Ishikawa (cell line): ENCODE measurements around the gene EXOC4.

Experiments
- CEBPB ChIP-seq: IDR thresholded peaks from 2 replicates; pipeline ENCODE4 v1.6.1; 2012
- CREB1 ChIP-seq: IDR thresholded peaks from 2 replicates; pipeline ENCODE4 v1.6.1; 2012; ENCODE audit warnings: low read depth
- EGR1 ChIP-seq: IDR thresholded peaks from 2 replicates; pipeline ENCODE4 v1.6.1; 2012
- EP300 ChIP-seq: IDR thresholded peaks from 2 replicates; pipeline ENCODE4 v1.6.1; 2012; ENCODE audit warnings: borderline replicate concordance
- FOXM1 ChIP-seq: IDR thresholded peaks from 2 replicates; pipeline ENCODE4 v1.6.1; 2012; ENCODE audit warnings: low read depth, borderline replicate concordance
- MAX ChIP-seq: IDR thresholded peaks from 2 replicates; pipeline ENCODE4 v1.6.1; 2012
- NFIC ChIP-seq: IDR thresholded peaks from 2 replicates; pipeline ENCODE4 v1.6.1; 2012
- RAD21 ChIP-seq: IDR thresholded peaks from 2 replicates; pipeline ENCODE4 v1.6.1; 2012; ENCODE audit warnings: low read depth
- REST ChIP-seq: IDR thresholded peaks from 2 replicates; pipeline ENCODE4 v1.6.1; 2012; ENCODE audit warnings: low read depth, mild to moderate bottlenecking
- TAF1 ChIP-seq: IDR thresholded peaks from 2 replicates; pipeline ENCODE4 v1.6.1; 2012; ENCODE audit warnings: low read depth, mild to moderate bottlenecking
- TCF12 ChIP-seq: IDR thresholded peaks from 2 replicates; pipeline ENCODE4 v1.6.1; 2012; ENCODE audit warnings: low read depth
- TEAD4 ChIP-seq: IDR thresholded peaks from 2 replicates; pipeline ENCODE4 v1.6.1; 2012
- USF1 ChIP-seq: IDR thresholded peaks from 2 replicates; pipeline ENCODE4 v1.6.1; 2012
- YY1 ChIP-seq: IDR thresholded peaks from 2 replicates; pipeline ENCODE4 v1.6.1; 2012; ENCODE audit warnings: low read depth
- ZBTB7A ChIP-seq: IDR thresholded peaks from 2 replicates; pipeline ENCODE4 v1.6.1; 2012; ENCODE audit warnings: low read depth

Gene EXOC4

DNA sequence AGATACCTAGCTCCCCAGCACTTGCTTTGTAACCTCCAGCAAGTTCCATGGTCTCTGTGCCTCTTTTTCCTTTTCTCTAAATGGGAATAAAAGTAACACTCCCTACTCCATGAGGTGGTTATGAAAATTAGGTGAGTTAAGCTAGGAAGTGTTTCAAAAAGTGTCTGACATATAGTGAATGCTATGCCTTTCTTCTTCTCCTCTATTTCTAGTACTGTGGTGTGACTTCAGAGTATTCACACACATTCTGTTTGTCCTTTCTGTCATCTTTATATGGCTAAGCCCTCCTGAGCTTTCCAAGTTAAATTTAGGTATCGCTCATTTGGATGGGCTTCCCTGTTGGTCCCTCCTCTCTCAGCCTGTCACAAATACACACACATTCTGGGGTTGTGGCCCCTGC, 229.7 kb downstream of the EXOC4 start:
- no peak for TF ChIP-seq YY1
- no peak for TF ChIP-seq REST
- no peak for TF ChIP-seq FOXM1
- TF ChIP-seq ZBTB7A = no peak
- no peak for TF ChIP-seq NFIC
- TF ChIP-seq MAX = no peak
- TF ChIP-seq EGR1 = no peak
- no peak for TF ChIP-seq RAD21
- no peak for TF ChIP-seq CREB1
- no peak for TF ChIP-seq USF1
- TF ChIP-seq TEAD4 = no peak
- no peak for TF ChIP-seq EP300
- no peak for TF ChIP-seq TAF1
- no peak for TF ChIP-seq TCF12
- TF ChIP-seq CEBPB = no peak

DNA sequence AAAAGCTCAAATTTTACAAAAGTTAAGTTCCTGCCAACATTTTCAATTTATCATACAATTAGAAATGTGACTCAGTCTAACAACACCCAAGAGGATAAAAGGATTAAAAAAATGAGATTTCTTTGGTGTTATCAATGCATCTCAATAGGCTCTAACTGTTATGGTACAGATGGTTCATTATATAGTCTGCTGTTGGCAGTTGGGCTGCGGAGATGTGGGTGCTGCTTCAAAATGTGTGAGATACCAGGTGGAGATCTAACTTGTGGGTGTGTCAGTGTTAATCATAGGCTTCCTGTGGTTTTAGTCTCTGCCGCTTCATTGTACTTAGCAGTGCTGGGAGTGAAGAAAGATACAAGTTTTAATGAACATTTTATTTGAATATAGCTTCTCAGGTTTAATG, 231.2 kb downstream of the EXOC4 start:
- TF ChIP-seq TAF1 (no peak), RAD21 (no peak), YY1 (no peak), CEBPB (no peak), TCF12 (no peak), USF1 (no peak), REST (no peak), CREB1 (no peak), TEAD4 (no peak), FOXM1 (no peak), NFIC (no peak), EP300 (no peak), EGR1 (no peak), ZBTB7A (no peak), MAX (no peak)

DNA sequence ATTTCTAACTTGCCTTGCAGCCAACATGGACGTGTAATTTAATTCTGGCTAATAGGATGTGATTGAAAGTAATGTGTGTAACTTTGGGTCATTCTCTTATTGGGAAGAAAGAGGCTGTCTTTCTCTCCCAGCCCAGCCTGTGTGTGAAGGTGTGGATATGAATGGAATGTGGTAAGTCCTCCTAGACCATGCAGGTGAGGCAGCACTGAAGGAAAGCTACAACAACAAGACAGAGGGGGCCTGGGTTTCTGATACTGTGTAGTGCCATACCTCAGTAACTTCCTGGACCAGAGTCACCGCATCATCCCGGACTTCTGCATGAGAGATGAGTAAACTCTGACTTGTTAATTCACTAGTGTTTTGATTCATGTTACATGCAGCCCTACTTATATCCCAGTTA, 237.0 kb downstream of the EXOC4 start:
- TF ChIP-seq CEBPB (no peak), RAD21 (no peak), EGR1 (no peak), CREB1 (no peak), TCF12 (no peak), TAF1 (no peak), NFIC (no peak), FOXM1 (no peak), ZBTB7A (no peak), REST (no peak), EP300 (no peak), USF1 (no peak), TEAD4 (no peak), MAX (no peak), YY1 (no peak)
